ENCODE measurements around the gene ASNS. TPM values are rescaled to one million over a fixed set of nuclear protein-coding genes. Genes with fewer than 3 reads are reported as not detected.

The ASNS gene
- total and polyA plus RNA-seq, 2 of the 4 experiments (the other 2 are of a cell fraction), result 36.6 to 39.4 TPM

- Histone ChIP-seq H2BK15ac (ENCODE audit: low read depth, low read length) (no peak overlapping the region), H3K23ac (ENCODE audit: low read depth, low read length) (no peak overlapping the region), H3K9ac (ENCODE audit: low read depth, low read length) (no peak overlapping the region), H2AK5ac (ENCODE audit: low read depth, low read length) (no peak overlapping the region), H3K9me3 (ENCODE audit: control insufficient read depth, insufficient read depth, low read length) (no peaks in the 10 kb centered on the region), H2BK120ac (ENCODE audit: low read depth, low read length) (no peak overlapping the region), H3K4ac (ENCODE audit: low read depth, low read length) (no peak overlapping the region), H3K9me1 (ENCODE audit: insufficient read depth, low read length) (no peaks in the 10 kb centered on the region), H4K5ac (ENCODE audit: low read depth, low read length) (no peak overlapping the region), H2BK20ac (ENCODE audit: low read depth, low read length) (no peak overlapping the region), H3K14ac (replicated peaks; ENCODE audit: low read depth, low read length) (no peak overlapping the region), H3K4me1 (ENCODE audit: control insufficient read depth, insufficient read depth, low read length) (no peaks in the 10 kb centered on the region), H3K36me3 (ENCODE audit: control insufficient read depth, insufficient read depth, low read length) (peaks cover 15% of the 10 kb centered on the region; the same call in 1 of the 2 replicates), H2BK5ac (ENCODE audit: low read depth, low read length, poor library complexity, severe bottlenecking) (no peak overlapping the region), H3K56ac (ENCODE audit: extremely low read depth, insufficient read depth, low read length) (no peak overlapping the region), H3K4me3 (ENCODE audit: insufficient read depth, low read depth, low read length) (no peak overlapping the region), H2AFZ (replicated peaks; ENCODE audit: low read length, poor library complexity) (no peak overlapping the region), H4K91ac (ENCODE audit: insufficient read depth, low read depth, low read length) (no peak overlapping the region), H4K8ac (ENCODE audit: low read depth in 2 of 2, low read length in 2 of 2) (no peak overlapping the region), H3K27me3 (ENCODE audit: control insufficient read depth, insufficient read depth, low read length) (no peaks in the 10 kb centered on the region), H3K4me2 (ENCODE audit: low read depth, low read length) (no peak overlapping the region), H3K18ac (ENCODE audit: low read depth, low read length) (no peak overlapping the region), H3K79me1 (ENCODE audit: low read depth in 1 of 2, low read length in 2 of 2) (peaks cover 9 to 17% of the 10 kb centered on the region in 2 experiments; a peak in 2 of 4 replicates), H4K20me1 (ENCODE audit: insufficient read depth, low read length) (no peaks in the 10 kb centered on the region; the same call in 1 of the 2 replicates), H3K27ac (ENCODE audit: insufficient read depth, low read length) (no peak overlapping the region), H2AK9ac (replicated peaks; ENCODE audit: low read depth, low read length, poor library complexity) (no peak overlapping the region)
- no peak for DNase-seq
- 53% methylated on average over 3 of the region's 10 CpGs; no CpG with 5 or more reads in 1 of the 2 experiments for WGBS, 2 experiments (ENCODE audit: extremely low coverage in 2 of 2, insufficient read length in 1 of 2)
- CTCF ChIA-PET, result no interaction called here
- intact Hi-C loops (cut with micrococcal nuclease), result no loop called here
- TF ChIP-seq MAFK (IDR thresholded peaks at IDR 0.05; ENCODE audit: low read depth, low read length) (no peak), MAZ (IDR thresholded peaks at IDR 0.05; ENCODE audit: borderline replicate concordance, low read depth, low read length) (no peak), USF2 (IDR thresholded peaks at IDR 0.05; ENCODE audit: low read depth, low read length) (no peak), MXI1 (IDR thresholded peaks at IDR 0.05; ENCODE audit: borderline replicate concordance, low read depth, low read length) (no peak), CHD1 (IDR thresholded peaks at IDR 0.05; ENCODE audit: low read depth, low read length) (no peak), RCOR1 (IDR thresholded peaks at IDR 0.05; ENCODE audit: insufficient replicate concordance, low read length) (no peak), SMC3 (IDR thresholded peaks at IDR 0.05; ENCODE audit: low read depth, low read length) (no peak), POLR2A (IDR thresholded peaks at IDR 0.05; ENCODE audit: low read depth, low read length) (no peak), CTCF (conservative IDR thresholded peaks at IDR 0.05; ENCODE audit: low read depth, low read length) (no peak), ELK1 (IDR thresholded peaks at IDR 0.05; ENCODE audit: borderline replicate concordance, low read depth, low read length) (no peak), RFX5 (IDR thresholded peaks at IDR 0.05; ENCODE audit: low read depth, low read length) (no peak), RAD21 (IDR thresholded peaks at IDR 0.05; ENCODE audit: low read length) (no peak)
- BruUV-seq (replicated peaks), result no TSS peak
- no peak for ATAC-seq (ENCODE audit: low read depth)
- in situ Hi-C loops (cut with MboI; ENCODE audit: low sequenced_read_pairs), result loop anchor here (25.0 kb wide), 1 partner anchor 294 kb away; no protein-coding TSS in a partner anchor
- dilution Hi-C loops (cut with HindIII; ENCODE audit: low sequenced_read_pairs, unreplicated experiment), result no loop called here
- POLR2A ChIA-PET (ENCODE audit: unreplicated experiment), result no interaction called here
These were observed 3.4 kb downstream of the ASNS start for GRCh38 chr7:97868788-97869187.

Measured in IMR-90 (cell line).